HUES48 (cell line): ENCODE measurements around the gene KCNMA1.
"Not testable (repeated sequence)": the region's sequence is repeated elsewhere in the genome, so short reads cannot be mapped to it uniquely, and the experiment has no call there.

Experiments used
- H3K27ac ChIP-seq: one replicate; pipeline ENCODE4 v1.7.0; 2013; ENCODE audit warnings: low read depth, low read length, inconsistent platforms
- H3K27me3 ChIP-seq: 2 replicates; pipeline ENCODE4 v1.6.1; 2013; ENCODE audit warnings: mild to moderate bottlenecking, low read length; ENCODE audit not compliant: control insufficient read depth, insufficient read depth
- H3K36me3 ChIP-seq: 2 replicates; pipeline ENCODE4 v1.6.1; 2013; ENCODE audit warnings: low read length; ENCODE audit not compliant: control insufficient read depth, insufficient read depth
- H3K4me1 ChIP-seq: 2 replicates; pipeline ENCODE4 v1.6.1; 2013; ENCODE audit warnings: mild to moderate bottlenecking, low read length; ENCODE audit not compliant: control insufficient read depth, insufficient read depth
- H3K4me3 ChIP-seq: 2 replicates; pipeline ENCODE4 v1.5.1; 2013; ENCODE audit warnings: mild to moderate bottlenecking, low read depth, low read length
- H3K9ac ChIP-seq: 2 replicates; pipeline ENCODE4 v1.6.1; 2013; ENCODE audit warnings: mild to moderate bottlenecking, low read depth, low read length, moderate library complexity
- H3K9me3 ChIP-seq: 2 replicates; pipeline ENCODE4 v1.6.1; 2013; ENCODE audit warnings: low read length; ENCODE audit not compliant: control insufficient read depth, insufficient read depth

KCNMA1 gene

DNA sequence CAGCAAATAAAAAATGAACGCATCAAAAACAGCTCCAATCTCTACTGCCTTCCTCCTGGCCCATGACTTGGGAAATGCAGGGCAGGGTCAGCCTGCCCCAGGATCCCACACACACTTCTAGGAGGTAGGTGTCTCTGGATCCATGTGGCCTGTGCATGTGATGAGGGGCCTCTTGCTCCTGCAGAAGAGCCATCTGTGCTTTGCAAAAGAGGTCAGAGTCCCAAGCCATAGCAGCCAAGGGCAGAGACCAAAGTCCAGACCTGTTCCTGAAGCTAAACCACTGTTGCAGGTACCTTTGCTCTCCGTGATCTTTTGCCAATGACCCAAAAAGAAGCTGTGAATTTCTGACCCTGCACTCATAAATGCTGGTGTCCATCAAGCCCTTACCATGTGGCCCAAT lies 57.1 kb downstream of the KCNMA1 start:
- H3K4me1 ChIP-seq = no peaks in the 10 kb centered on the region
- H3K36me3 ChIP-seq = no peaks in the 10 kb centered on the region
- no peaks in the 10 kb centered on the region for H3K9me3 ChIP-seq

DNA sequence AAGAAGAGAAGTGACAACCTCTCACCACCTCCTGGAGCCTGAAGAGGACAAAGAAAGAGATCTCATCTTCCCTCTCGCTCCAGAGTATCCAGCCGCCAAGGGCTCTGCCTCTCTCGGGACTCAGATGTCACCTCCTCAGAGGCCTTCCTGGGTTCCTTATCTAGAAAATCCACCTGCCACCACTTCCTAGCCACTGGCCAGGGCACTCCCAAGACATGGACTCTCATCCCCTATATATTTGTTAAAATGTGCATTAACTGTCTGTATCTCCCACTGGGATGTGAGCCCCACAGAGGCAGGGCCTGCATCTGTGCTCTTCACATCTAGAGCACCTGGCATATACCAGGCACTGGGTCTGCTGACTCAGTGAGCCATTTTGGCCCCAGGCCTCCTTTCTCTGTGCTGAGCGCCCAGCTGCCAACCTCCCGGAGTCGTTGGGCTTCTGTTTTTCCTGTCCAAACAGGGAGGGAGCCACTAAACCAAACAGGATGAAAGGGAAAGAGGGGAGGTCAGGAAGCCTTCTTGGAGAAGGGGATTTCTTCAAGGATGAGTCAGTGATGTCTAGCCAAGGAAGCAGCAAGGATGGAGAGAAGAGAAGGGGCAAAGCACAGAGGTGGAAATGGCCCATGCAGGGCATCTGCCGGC lies 58.9 kb downstream of the KCNMA1 start:
- no peak overlapping the region for H3K4me3 ChIP-seq
- H3K9me3 ChIP-seq = no peaks in the 10 kb centered on the region
- H3K4me1 ChIP-seq = no peaks in the 10 kb centered on the region
- no peak overlapping the region for H3K27ac ChIP-seq
- H3K27me3 ChIP-seq = no peaks in the 10 kb centered on the region
- H3K9ac ChIP-seq = no peak overlapping the region
- H3K36me3 ChIP-seq = no peaks in the 10 kb centered on the region

More for the DNA sequence above, 57.1 kb downstream of the KCNMA1 start:
- H3K27me3 ChIP-seq = no peaks in the 10 kb centered on the region
- H3K9ac ChIP-seq = no peak overlapping the region
- no peak overlapping the region for H3K4me3 ChIP-seq
- no peak overlapping the region for H3K27ac ChIP-seq

DNA sequence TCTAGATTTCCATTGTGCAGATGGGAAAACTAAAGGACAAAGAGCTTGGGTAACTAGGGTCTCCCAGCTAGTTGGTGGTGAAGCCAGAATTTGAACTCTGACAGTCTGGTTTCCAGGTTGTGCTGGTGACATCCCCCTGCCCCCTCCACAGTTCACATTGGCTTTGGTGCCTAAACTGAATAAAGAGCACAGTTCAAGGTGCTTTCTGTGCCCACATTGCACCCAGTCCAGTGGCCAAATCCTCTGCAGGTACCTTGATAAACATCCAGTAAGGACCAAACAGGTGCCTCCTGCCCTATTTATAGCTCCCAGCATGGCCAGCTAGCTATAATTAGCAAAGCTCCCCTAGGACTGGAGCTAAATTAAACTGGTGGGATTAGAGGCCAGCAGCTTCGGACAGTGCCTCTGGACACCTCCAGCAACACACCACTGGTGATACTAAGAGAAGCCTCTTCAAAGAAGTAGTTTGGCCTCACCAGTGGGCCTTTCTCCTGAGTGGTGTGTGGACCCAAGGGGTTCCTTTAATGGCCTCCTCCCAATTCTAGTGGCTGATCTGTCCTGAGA lies 59.9 kb downstream of the KCNMA1 start:
- Histone ChIP-seq H3K9me3 (no peaks in the 10 kb centered on the region), H3K36me3 (no peaks in the 10 kb centered on the region), H3K4me3 (no peak overlapping the region), H3K27ac (no peak overlapping the region), H3K4me1 (no peaks in the 10 kb centered on the region), H3K9ac (no peak overlapping the region), H3K27me3 (no peaks in the 10 kb centered on the region)

DNA sequence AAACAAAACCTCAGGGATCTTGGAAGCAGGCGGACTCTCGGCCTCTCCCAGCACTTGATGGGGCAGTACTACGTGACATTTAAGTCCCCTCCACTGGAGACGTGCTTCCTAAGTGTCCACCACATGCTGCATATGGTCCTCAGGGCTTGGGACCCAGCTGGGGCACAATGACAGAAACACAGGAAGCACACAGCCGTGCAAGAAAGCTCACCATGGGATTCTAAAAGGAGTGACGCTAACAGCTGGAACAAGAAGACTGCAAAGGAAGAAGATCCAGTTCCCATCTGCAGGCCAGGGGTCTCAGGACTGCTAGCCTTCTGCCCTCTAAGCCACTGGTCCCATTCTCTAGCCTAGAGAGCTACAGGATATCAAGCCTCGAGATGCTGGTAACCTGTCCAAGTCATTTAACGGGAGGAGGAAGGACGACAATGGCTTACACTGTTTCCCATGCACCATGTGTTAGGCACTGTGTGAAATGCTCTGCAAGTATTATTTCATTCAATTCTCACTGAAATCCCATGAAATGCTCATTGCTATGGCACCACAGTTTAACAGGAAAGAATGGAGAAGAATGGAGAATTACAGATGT lies 61.1 kb downstream of the KCNMA1 start:
- H3K9me3 ChIP-seq = no peaks in the 10 kb centered on the region
- no peak overlapping the region for H3K9ac ChIP-seq
- H3K27ac ChIP-seq = no peak overlapping the region
- no peak overlapping the region for H3K4me3 ChIP-seq
- H3K27me3 ChIP-seq = no peaks in the 10 kb centered on the region
- no peaks in the 10 kb centered on the region for H3K4me1 ChIP-seq
- no peaks in the 10 kb centered on the region for H3K36me3 ChIP-seq

DNA sequence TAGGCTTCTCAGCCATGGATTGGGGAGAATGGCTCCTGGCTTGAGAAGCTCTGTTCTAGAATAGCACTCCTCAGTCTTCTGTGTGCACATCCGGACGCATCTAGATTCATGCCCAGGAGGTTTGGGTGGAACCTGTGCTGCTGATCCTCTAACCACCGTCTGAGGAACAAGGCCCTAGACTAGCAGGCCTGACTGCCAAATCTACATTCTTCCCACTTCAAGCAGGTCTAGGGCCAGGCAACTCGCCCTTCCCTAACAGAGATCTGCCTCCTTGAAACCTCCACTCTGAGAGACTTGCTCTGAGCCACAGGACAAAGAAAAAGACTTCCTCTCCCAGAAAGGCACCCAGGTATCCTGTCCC lies 61.6 kb downstream of the KCNMA1 start:
- no peak overlapping the region for H3K27ac ChIP-seq

DNA sequence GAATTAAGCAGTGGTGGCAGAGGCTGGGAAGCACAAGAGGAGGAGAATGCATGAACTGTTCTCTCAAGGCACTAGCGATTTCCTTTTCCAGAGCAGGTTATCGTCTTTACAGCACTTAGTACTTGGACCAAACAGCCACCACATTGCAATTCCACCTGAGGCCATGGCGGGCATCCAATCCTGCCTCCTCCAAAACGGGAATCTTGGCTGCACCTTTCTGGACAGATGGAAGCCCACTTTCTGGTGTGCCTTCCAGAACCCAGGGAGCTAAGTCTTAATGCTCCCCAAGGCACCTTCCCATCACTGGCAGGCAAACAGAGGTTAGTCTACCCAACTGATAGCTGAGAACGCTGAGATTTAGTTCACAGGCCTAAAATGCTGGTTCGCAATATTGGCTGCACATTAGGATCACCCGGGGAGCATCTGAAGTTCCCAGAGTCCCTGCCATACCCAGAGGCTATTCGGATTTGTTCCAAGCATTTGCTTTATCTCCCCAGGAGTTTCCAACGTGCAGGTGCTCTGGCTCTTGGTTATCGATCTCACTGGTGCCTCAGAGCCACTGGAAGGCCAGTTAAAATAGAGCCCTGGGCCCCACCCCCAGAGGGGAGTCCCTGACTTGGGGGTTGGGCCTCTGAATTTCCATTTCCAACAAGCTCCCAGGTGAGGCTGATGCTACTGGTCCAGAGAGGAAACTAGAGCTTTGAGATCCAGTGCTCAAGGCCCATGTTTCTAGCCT lies 62.2 kb downstream of the KCNMA1 start:
- H3K9me3 ChIP-seq = no peaks in the 10 kb centered on the region
- H3K27ac ChIP-seq = no peak overlapping the region
- H3K4me3 ChIP-seq = no peak overlapping the region
- H3K27me3 ChIP-seq = no peaks in the 10 kb centered on the region
- H3K36me3 ChIP-seq = no peaks in the 10 kb centered on the region
- H3K4me1 ChIP-seq = no peaks in the 10 kb centered on the region
- H3K9ac ChIP-seq = no peak overlapping the region

More for the DNA sequence above, 61.6 kb downstream of the KCNMA1 start:
- H3K36me3 ChIP-seq = no peaks in the 10 kb centered on the region
- no peaks in the 10 kb centered on the region for H3K9me3 ChIP-seq
- no peak overlapping the region for H3K9ac ChIP-seq
- H3K27me3 ChIP-seq = no peaks in the 10 kb centered on the region
- H3K4me3 ChIP-seq = no peak overlapping the region
- H3K4me1 ChIP-seq = no peaks in the 10 kb centered on the region

DNA sequence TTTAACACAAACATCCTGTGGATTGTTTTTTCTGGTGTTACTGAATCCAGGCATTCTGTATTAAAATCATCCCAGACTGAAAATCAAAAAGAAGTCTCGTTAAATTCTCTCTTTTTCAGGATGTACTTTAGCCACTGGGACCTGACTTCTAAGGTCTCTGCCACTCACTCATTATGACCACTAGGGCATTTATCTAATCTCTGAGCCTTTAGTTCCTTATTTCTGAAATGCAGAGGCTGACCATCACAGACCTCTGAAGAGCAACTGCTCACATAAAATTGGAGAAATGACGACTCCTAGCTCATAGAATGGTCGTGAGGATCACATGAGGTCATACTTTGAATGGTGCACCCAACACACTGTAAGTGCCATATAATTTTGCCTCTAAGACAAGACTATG lies 63.2 kb downstream of the KCNMA1 start:
- no peaks in the 10 kb centered on the region for H3K27me3 ChIP-seq
- no peaks in the 10 kb centered on the region for H3K9me3 ChIP-seq
- H3K4me3 ChIP-seq = no peak overlapping the region
- no peak overlapping the region for H3K9ac ChIP-seq
- H3K4me1 ChIP-seq = no peaks in the 10 kb centered on the region
- no peak overlapping the region for H3K27ac ChIP-seq
- no peaks in the 10 kb centered on the region for H3K36me3 ChIP-seq

DNA sequence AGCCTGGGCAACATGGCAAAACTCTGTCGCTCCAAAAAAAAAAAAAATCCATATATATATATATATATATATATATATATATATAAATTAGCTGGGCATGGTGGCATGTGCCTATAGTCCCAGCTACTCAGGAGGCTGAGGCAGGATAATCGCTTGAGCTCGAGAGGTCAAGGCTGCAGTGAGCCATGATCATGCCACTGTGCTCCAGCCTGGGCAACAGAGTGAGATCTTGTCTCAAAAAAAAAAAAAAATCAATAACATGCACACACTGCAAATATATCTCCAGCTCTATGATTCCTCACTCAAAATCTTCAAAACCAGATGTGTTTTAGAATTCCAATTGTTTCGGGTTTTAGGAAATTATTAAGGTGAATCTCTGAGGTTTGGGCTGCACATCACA lies 65.1 kb downstream of the KCNMA1 start:
- not testable (repeated sequence) for H3K27me3 ChIP-seq, H3K9me3 ChIP-seq, H3K27ac ChIP-seq, H3K36me3 ChIP-seq, H3K9ac ChIP-seq, H3K4me1 ChIP-seq, H3K4me3 ChIP-seq

DNA sequence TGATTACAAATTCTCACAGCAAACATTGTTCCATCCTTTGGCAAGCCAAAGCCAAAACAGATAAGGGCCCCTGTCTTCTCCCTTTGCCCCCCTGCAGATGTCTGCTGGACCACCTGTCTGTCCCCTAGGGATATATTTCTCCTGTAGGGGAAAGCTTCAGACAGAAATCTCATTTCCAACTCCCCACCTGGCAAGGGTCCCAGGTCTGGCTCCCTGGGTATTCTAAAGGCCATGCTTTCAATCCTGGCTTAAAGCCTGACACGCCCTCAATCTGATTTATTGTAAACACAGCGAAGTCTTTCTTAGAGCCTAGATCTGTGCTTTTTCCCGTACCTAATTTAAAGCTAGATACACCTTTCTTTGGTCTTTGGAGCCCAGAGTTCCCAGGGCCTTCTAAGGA lies 66.1 kb downstream of the KCNMA1 start:
- H3K27me3 ChIP-seq = no peaks in the 10 kb centered on the region

DNA sequence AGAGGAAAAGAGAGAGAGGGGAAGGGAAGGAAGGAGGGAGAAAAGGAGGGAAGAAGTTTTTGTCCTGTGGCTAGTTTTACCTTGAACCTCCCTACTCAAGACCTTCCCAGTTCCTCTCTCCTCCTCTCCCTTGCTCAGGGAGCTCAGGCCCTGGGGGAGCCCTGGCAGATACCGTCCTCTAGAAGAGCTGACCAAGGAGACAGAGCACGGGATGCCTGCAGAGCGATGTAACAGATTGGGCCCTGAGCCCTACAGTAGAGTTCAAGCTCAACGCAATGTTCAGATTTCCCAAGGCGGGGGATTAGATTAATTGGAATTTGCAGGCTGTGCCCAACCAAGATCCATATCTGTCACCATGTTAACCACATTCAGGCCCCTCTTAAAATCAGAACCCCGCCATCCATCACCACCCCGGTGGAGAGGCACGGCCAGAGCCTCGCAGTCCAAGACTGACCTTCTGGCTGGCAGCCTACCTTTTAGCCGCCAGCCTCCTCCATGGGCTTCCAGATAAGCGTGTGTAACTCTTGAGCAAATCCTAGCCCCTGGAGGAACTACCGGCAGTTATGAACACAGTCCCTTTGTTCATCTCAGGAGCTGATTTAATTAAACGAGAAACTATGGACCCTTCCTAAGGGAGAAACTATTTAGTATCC lies 70.6 kb downstream of the KCNMA1 start:
- peaks cover 30% of the 10 kb centered on the region for H3K4me1 ChIP-seq
- no peak overlapping the region for H3K9ac ChIP-seq
- no peak overlapping the region for H3K4me3 ChIP-seq
- H3K9me3 ChIP-seq = no peaks in the 10 kb centered on the region
- no peak overlapping the region for H3K27ac ChIP-seq
- H3K36me3 ChIP-seq = no peaks in the 10 kb centered on the region
- H3K27me3 ChIP-seq = no peaks in the 10 kb centered on the region

More for the DNA sequence above, 66.1 kb downstream of the KCNMA1 start:
- no peak overlapping the region for H3K4me3 ChIP-seq
- no peaks in the 10 kb centered on the region for H3K36me3 ChIP-seq
- H3K27ac ChIP-seq = no peak overlapping the region
- peaks cover 4% of the 10 kb centered on the region; the same call in 1 of the 2 replicates for H3K4me1 ChIP-seq
- H3K9ac ChIP-seq = no peak overlapping the region
- H3K9me3 ChIP-seq = no peaks in the 10 kb centered on the region

DNA sequence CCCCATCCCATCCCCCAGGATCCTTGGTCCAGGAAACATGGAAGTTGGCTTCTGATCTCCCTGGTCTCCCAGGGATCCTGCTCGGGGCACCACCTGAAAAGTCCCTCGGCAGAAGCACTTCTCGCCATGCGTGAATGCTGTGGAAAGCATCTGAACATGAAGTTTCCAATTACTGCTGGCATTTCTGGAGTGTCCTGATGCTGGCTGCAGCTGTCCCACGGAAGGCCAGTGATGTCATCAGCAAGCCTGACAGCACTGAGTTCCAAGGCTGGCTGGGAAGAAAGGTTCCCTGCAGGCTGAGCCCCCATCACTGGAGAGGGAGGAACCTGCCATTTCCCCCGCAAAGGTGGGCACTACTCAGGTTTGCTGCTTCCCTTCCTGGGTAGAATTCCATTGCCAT lies 71.4 kb downstream of the KCNMA1 start:
- Histone ChIP-seq H3K4me1 (peaks cover 30% of the 10 kb centered on the region), H3K9me3 (no peaks in the 10 kb centered on the region), H3K9ac (no peak overlapping the region), H3K36me3 (no peaks in the 10 kb centered on the region), H3K27ac (no peak overlapping the region), H3K27me3 (no peaks in the 10 kb centered on the region), H3K4me3 (no peak overlapping the region)
